SK-N-SH (cell line): ENCODE results near the gene ZSCAN16.

Experiments used
- CHD2 ChIP-seq: fragments of 150-350 bp; IDR thresholded peaks from 2 replicates; pipeline ENCODE4 v1.6.1; 2018; ENCODE audit warnings: low read length; ENCODE audit not compliant: partially characterized antibody
- EZH2phosphoT487 ChIP-seq: fragments of 200-600 bp; sonication (generic); IDR thresholded peaks from 2 replicates; pipeline ENCODE4 v1.6.1; 2017; ENCODE audit warnings: low read depth, mixed run types, mild to moderate bottlenecking, antibody characterized with exemption, moderate library complexity, borderline replicate concordance
- NRF1 ChIP-seq: IDR thresholded peaks from 2 replicates; pipeline ENCODE4 v1.6.1; 2012; ENCODE audit warnings: low read depth, mild to moderate bottlenecking, low read length
- POLR2AphosphoS5 ChIP-seq: IDR thresholded peaks from 2 replicates; pipeline ENCODE4 v1.6.1; 2012; ENCODE audit warnings: low read depth, low read length
- RAD21 ChIP-seq: IDR thresholded peaks from 2 replicates; pipeline ENCODE4 v1.6.1; 2012; ENCODE audit warnings: mild to moderate bottlenecking, low read length
- SIN3A ChIP-seq: IDR thresholded peaks from 2 replicates; pipeline ENCODE4 v1.6.1; 2012; ENCODE audit warnings: low read depth, mild to moderate bottlenecking, low read length, moderate library complexity, borderline replicate concordance
- TF ChIP-seq, protein P1 (sequence below): fragments of 200-600 bp; sonication (generic); IDR thresholded peaks from 2 replicates; pipeline ENCODE4 v1.6.1; 2017; ENCODE audit warnings: antibody characterized with exemption, mild to moderate bottlenecking, moderate library complexity
- TF ChIP-seq, protein P2 (sequence below): fragments of 150-350 bp; IDR thresholded peaks from 2 replicates; pipeline ENCODE4 v1.6.1; 2016; ENCODE audit warnings: mild to moderate bottlenecking, low read depth, low read length

DNA sequence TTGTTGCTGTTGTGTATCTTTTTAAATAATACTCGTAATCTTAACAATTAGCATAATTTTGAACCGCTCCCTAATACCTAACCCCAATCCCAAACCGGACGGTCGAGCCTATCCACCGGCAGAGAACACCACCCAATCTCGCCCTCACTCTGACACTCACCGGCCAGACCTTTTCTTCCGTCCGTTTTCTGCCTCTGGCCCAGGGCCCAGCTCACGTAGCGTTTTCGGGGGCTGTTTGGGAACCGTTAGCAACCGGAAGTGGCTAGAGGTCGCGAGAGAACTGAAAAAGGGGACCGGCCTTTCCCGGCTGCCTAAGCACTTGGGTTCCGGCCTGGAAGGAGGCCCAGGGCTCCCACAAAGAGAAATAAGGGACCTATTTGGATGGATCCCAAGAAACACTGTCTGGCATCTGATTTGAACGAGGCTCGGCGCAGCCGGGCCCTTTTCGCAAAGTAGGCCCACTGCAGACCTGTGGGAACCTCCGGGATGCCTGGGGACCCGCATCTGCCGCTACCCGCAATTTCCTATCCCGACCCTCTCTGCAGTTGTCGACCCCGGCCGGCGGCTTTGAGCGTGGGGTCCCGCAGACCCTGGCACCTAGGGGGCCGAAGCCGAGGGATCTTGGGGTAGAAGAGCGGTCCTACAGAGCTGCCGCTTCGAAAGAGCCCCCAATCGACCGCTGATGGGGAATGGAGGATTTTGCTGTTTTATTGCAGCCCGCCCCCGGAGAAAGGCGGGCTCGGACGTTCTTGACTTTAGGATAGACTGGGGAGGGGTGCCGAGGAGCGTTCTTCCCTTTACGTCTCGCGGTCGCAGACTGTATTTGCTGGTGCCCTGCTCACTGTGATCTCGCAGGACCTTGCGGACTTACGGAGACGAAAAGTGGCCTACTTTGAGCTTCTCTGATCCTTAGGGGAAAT, 12.4 kb downstream of the ZSCAN16 start:
- TF ChIP-seq, protein P1, sequence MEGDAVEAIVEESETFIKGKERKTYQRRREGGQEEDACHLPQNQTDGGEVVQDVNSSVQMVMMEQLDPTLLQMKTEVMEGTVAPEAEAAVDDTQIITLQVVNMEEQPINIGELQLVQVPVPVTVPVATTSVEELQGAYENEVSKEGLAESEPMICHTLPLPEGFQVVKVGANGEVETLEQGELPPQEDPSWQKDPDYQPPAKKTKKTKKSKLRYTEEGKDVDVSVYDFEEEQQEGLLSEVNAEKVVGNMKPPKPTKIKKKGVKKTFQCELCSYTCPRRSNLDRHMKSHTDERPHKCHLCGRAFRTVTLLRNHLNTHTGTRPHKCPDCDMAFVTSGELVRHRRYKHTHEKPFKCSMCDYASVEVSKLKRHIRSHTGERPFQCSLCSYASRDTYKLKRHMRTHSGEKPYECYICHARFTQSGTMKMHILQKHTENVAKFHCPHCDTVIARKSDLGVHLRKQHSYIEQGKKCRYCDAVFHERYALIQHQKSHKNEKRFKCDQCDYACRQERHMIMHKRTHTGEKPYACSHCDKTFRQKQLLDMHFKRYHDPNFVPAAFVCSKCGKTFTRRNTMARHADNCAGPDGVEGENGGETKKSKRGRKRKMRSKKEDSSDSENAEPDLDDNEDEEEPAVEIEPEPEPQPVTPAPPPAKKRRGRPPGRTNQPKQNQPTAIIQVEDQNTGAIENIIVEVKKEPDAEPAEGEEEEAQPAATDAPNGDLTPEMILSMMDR, result no peak
- TF ChIP-seq EZH2phosphoT487 (no peak), POLR2AphosphoS5 (peak; percentile 93), NRF1 (no peak), CHD2 (peak; percentile 93), RAD21 (no peak), SIN3A (peak; percentile 95; the same call in 1 of the 2 replicates)
- TF ChIP-seq, protein P2, sequence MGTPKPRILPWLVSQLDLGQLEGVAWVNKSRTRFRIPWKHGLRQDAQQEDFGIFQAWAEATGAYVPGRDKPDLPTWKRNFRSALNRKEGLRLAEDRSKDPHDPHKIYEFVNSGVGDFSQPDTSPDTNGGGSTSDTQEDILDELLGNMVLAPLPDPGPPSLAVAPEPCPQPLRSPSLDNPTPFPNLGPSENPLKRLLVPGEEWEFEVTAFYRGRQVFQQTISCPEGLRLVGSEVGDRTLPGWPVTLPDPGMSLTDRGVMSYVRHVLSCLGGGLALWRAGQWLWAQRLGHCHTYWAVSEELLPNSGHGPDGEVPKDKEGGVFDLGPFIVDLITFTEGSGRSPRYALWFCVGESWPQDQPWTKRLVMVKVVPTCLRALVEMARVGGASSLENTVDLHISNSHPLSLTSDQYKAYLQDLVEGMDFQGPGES, result no peak
